H9 (cell line): ENCODE measurements around the gene MSL1. TPM values are rescaled to one million over a fixed set of nuclear protein-coding genes. Genes with fewer than 3 reads are reported as not detected.

Experiments used
- DNase-seq: peaks from one replicate; pipeline ENCODE4 v3.0.0-alpha.2; 2017
- H2AFZ ChIP-seq: one replicate; pipeline ENCODE4 v1.6.1; 2013; ENCODE audit warnings: mild to moderate bottlenecking, low read length, control low read depth, moderate library complexity
- H2AK5ac ChIP-seq: 2 replicates; pipeline ENCODE4 v1.6.1; 2013; ENCODE audit warnings: low read length, control low read depth, mixed read lengths; ENCODE audit not compliant: insufficient read length
- H2BK120ac ChIP-seq: one replicate; pipeline ENCODE4 v1.6.1; 2013; ENCODE audit warnings: low read depth, mild to moderate bottlenecking, low read length, control low read depth, inconsistent platforms; ENCODE audit not compliant: poor library complexity, severe bottlenecking
- H2BK12ac ChIP-seq: 2 replicates; pipeline ENCODE4 v1.6.1; 2013; ENCODE audit warnings: low read length, control low read depth, mixed read lengths, low read depth; ENCODE audit not compliant: insufficient read length
- H2BK15ac ChIP-seq: 2 replicates; pipeline ENCODE4 v1.6.1; 2013; ENCODE audit warnings: low read depth, low read length, control low read depth
- H2BK20ac ChIP-seq: one replicate; pipeline ENCODE4 v1.6.1; 2013; ENCODE audit warnings: low read depth, mild to moderate bottlenecking, low read length, control low read depth, inconsistent platforms; ENCODE audit not compliant: poor library complexity, severe bottlenecking
- H2BK5ac ChIP-seq: 2 replicates; pipeline ENCODE4 v1.6.1; 2013; ENCODE audit warnings: low read length, control low read depth, mixed read lengths; ENCODE audit not compliant: insufficient read length
- H3K14ac ChIP-seq: 2 replicates; pipeline ENCODE4 v1.6.1; 2013; ENCODE audit warnings: low read length, control low read depth; ENCODE audit not compliant: insufficient read depth
- H3K18ac ChIP-seq: 2 replicates; pipeline ENCODE4 v1.6.1; 2013; ENCODE audit warnings: low read depth, mild to moderate bottlenecking, mixed read lengths, low read length, control low read depth; ENCODE audit not compliant: insufficient read length
- H3K23ac ChIP-seq: 2 replicates; pipeline ENCODE4 v1.6.1; 2013; ENCODE audit warnings: low read length, control low read depth, mixed read lengths, low read depth; ENCODE audit not compliant: insufficient read length
- H3K23me2 ChIP-seq: 2 replicates; pipeline ENCODE4 v1.6.1; 2013; ENCODE audit warnings: low read depth, mild to moderate bottlenecking, mixed read lengths, low read length, control low read depth; ENCODE audit not compliant: insufficient read length, poor library complexity, severe bottlenecking
- H3K27ac ChIP-seq: 2 replicates; pipeline ENCODE4 v1.5.1; 2013; ENCODE audit warnings: low read length, control low read depth, mixed read lengths, low read depth; ENCODE audit not compliant: insufficient read length
- H3K27me3 ChIP-seq: 2 replicates; pipeline ENCODE4 v1.6.1; 2013; ENCODE audit warnings: low read length, control low read depth, inconsistent platforms; ENCODE audit not compliant: insufficient read depth
- H3K4ac ChIP-seq: 2 replicates; pipeline ENCODE4 v1.6.1; 2013; ENCODE audit warnings: low read depth, mild to moderate bottlenecking, control low read depth, inconsistent platforms, low read length, moderate library complexity
- H3K4me1 ChIP-seq: 2 replicates; pipeline ENCODE4 v1.6.1; 2013; ENCODE audit warnings: low read length, control low read depth, inconsistent platforms; ENCODE audit not compliant: insufficient read depth
- H3K4me2 ChIP-seq: 2 replicates; pipeline ENCODE4 v1.6.1; 2013; ENCODE audit warnings: low read length, control low read depth, mixed read lengths; ENCODE audit not compliant: insufficient read length, insufficient read depth
- H3K56ac ChIP-seq: 2 replicates; pipeline ENCODE4 v1.6.1; 2013; ENCODE audit warnings: low read depth, mild to moderate bottlenecking, mixed read lengths, low read length, control low read depth; ENCODE audit not compliant: insufficient read length
- H3K79me1 ChIP-seq: 2 replicates; pipeline ENCODE4 v1.6.1; 2013; ENCODE audit warnings: low read depth, mild to moderate bottlenecking, moderate library complexity, low read length, control low read depth, inconsistent platforms; ENCODE audit not compliant: insufficient read depth, poor library complexity, severe bottlenecking
- H3K79me2 ChIP-seq: 2 replicates; pipeline ENCODE4 v1.6.1; 2013; ENCODE audit warnings: low read length, control low read depth, inconsistent platforms; ENCODE audit not compliant: insufficient read depth
- H3K9ac ChIP-seq: 2 replicates; pipeline ENCODE4 v1.6.1; 2013; ENCODE audit warnings: low read length, control low read depth, mixed read lengths; ENCODE audit not compliant: insufficient read length; ENCODE audit errors: extremely low read depth
- H3K9me3 ChIP-seq: one replicate; pipeline ENCODE4 v1.6.1; 2013; ENCODE audit warnings: low read depth, low read length, inconsistent platforms; ENCODE audit not compliant: control insufficient read depth
- H3T11ph ChIP-seq: one replicate; pipeline ENCODE4 v1.6.1; 2013; ENCODE audit warnings: mild to moderate bottlenecking, low read length, control low read depth, inconsistent platforms
- H4K20me1 ChIP-seq: one replicate; pipeline ENCODE4 v1.6.1; 2013; ENCODE audit not compliant: control insufficient read depth, insufficient read length, insufficient read depth
- H4K5ac ChIP-seq: 2 replicates; pipeline ENCODE4 v1.6.1; 2013; ENCODE audit warnings: low read depth, mild to moderate bottlenecking, mixed read lengths, low read length, control low read depth; ENCODE audit not compliant: insufficient read length
- H4K8ac ChIP-seq: replicated peaks from 2 replicates; pipeline ENCODE4 v1.6.1; 2013; ENCODE audit warnings: low read length, control low read depth, mixed read lengths, low read depth; ENCODE audit not compliant: insufficient read length
- H4K91ac ChIP-seq: 2 replicates; pipeline ENCODE4 v1.6.1; 2013; ENCODE audit warnings: low read depth, mild to moderate bottlenecking, moderate library complexity, mixed read lengths, low read length, control low read depth; ENCODE audit not compliant: insufficient read length
- H3K27ac Mint-ChIP-seq, 3 experiments: 2 replicates in 2 of 3; 3 replicates in 1 of 3; pipeline ENCODE4 v1.8.0; 2020 to 2021; ENCODE audit warnings: mixed read lengths in 3 of 3, mild to moderate bottlenecking in 1 of 3, moderate library complexity in 1 of 3
- H3K27me3 Mint-ChIP-seq: 2 replicates; pipeline ENCODE4 v1.8.0; 2021; ENCODE audit warnings: low read depth, mild to moderate bottlenecking, moderate library complexity, mixed read lengths
- H3K36me3 Mint-ChIP-seq, 3 experiments: 2 replicates in 2 of 3; 3 replicates in 1 of 3; pipeline ENCODE4 v1.8.0; 2020 to 2021; ENCODE audit warnings: low read depth in 3 of 3, mixed read lengths in 3 of 3; ENCODE audit not compliant: insufficient read depth in 1 of 3
- H3K4me1 Mint-ChIP-seq, 2 experiments: 2 replicates each; pipeline ENCODE4 v1.8.0; 2020; ENCODE audit warnings: mixed read lengths in 2 of 2
- H3K4me3 Mint-ChIP-seq, 2 experiments: 2 replicates in 1 of 2; 3 replicates in 1 of 2; pipeline ENCODE4 v1.8.0; 2020 to 2021; ENCODE audit warnings: mild to moderate bottlenecking in 2 of 2, mixed read lengths in 2 of 2, moderate library complexity in 1 of 2
- H3K9me3 Mint-ChIP-seq, 2 experiments: 2 replicates in 1 of 2; 3 replicates in 1 of 2; pipeline ENCODE4 v1.8.0; 2020; ENCODE audit warnings: mild to moderate bottlenecking in 2 of 2, mixed read lengths in 2 of 2, moderate library complexity in 1 of 2
- WGBS: extraction: QIAGEN DNeasy Blood & Tissue Kit; methylation state at CpG from one replicate; pipeline ENCODE4 v1.1.7; 2013; ENCODE audit warnings: missing lambda C conversion rate, low lambda C conversion rate, mixed read lengths; ENCODE audit not compliant: insufficient read length; ENCODE audit errors: extremely low coverage; 5-methylcytosine and 5-hydroxymethylcytosine counted together
- total RNA-seq: library from RNA; stranded (reverse); gene quantifications from 2 replicates; pipeline ENCODE4 v1.2.1, GENCODE V29; 2021
- TF ChIP-seq, protein P1 (sequence below): fragments of 200-600 bp; sonication (generic); conservative IDR thresholded peaks from 3 replicates; pipeline ENCODE4 v1.8.0; 2021; ENCODE audit warnings: antibody characterized with exemption, mild to moderate bottlenecking

Gene MSL1
- total RNA-seq, 1 experiment from 2014 or later, result 105 TPM

DNA sequence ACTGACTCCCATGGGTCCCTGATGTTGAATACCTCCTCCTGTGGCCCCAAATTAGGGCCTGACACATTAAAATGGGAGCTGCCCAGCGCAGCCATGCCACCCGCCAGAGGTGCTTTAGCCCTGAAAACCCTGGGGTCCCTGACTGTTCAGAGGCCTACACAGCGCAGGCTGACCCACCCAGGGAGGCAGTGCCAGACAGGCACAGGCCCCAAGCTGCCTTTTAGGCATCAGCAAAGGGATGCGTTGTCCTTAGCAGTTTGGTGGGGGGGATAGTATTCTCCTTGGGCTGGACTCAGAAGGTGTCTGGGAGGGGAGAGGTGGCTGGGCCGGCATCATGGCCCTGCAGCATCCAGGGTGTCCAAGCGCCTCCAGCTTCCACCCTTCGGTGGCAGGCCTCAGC is 56.9 kb downstream of the MSL1 start:
- H4K20me1 ChIP-seq, result peaks cover 2% of the 10 kb centered on the region
- H3K4me1 Mint-ChIP-seq, result peaks cover 25 to 33% of the 10 kb centered on the region in 2 experiments

More for the DNA sequence above, 56.9 kb downstream of the MSL1 start:
- TF ChIP-seq, protein P1, sequence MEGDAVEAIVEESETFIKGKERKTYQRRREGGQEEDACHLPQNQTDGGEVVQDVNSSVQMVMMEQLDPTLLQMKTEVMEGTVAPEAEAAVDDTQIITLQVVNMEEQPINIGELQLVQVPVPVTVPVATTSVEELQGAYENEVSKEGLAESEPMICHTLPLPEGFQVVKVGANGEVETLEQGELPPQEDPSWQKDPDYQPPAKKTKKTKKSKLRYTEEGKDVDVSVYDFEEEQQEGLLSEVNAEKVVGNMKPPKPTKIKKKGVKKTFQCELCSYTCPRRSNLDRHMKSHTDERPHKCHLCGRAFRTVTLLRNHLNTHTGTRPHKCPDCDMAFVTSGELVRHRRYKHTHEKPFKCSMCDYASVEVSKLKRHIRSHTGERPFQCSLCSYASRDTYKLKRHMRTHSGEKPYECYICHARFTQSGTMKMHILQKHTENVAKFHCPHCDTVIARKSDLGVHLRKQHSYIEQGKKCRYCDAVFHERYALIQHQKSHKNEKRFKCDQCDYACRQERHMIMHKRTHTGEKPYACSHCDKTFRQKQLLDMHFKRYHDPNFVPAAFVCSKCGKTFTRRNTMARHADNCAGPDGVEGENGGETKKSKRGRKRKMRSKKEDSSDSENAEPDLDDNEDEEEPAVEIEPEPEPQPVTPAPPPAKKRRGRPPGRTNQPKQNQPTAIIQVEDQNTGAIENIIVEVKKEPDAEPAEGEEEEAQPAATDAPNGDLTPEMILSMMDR, result no peak
- H3K4me2 ChIP-seq, result peak overlapping the region; percentile 1
- no peak overlapping the region for H2AFZ ChIP-seq
- Mint-ChIP-seq H3K9me3 (no peaks in the 10 kb centered on the region), H3K27ac (0 out of 7 replicates have a peak overlapping the region, but pooled peaks of 1 of the 3 experiments have one; percentile 20), H3K4me3 (peak overlapping the region; percentile 51 to 69), H3K27me3 (no peaks in the 10 kb centered on the region; the same call in 1 of the 2 replicates), H3K36me3 (peaks cover 11 to 28% (median 17%) of the 10 kb centered on the region in 3 experiments)
- H3K79me1 ChIP-seq, result no peaks in the 10 kb centered on the region
- H3K9ac ChIP-seq, result no peak overlapping the region
- no peak overlapping the region for H3K27ac ChIP-seq
- H3K4me1 ChIP-seq, result peaks cover 5% of the 10 kb centered on the region; the same call in 1 of the 2 replicates
- H4K91ac ChIP-seq, result no peak overlapping the region
- no peak overlapping the region for H3K18ac ChIP-seq
- no peak overlapping the region for H3K4ac ChIP-seq
- no peak overlapping the region for H2BK5ac ChIP-seq
- H2BK12ac ChIP-seq, result no peak overlapping the region
- no peak overlapping the region for H3K14ac ChIP-seq
- WGBS, result no CpG with 5 or more reads among the region's 7 CpGs
- no peaks in the 10 kb centered on the region for H3K9me3 ChIP-seq
- H3K23ac ChIP-seq, result no peak overlapping the region
- H3K27me3 ChIP-seq, result no peaks in the 10 kb centered on the region; the same call in 1 of the 2 replicates
- no peak overlapping the region for H4K5ac ChIP-seq
- no peak for DNase-seq
- no peak overlapping the region for H4K8ac ChIP-seq
- H3K79me2 ChIP-seq, result no peaks in the 10 kb centered on the region
- no peak overlapping the region for H3T11ph ChIP-seq
- no peak overlapping the region for H2BK20ac ChIP-seq
- no peaks in the 10 kb centered on the region for H3K23me2 ChIP-seq
- H2BK15ac ChIP-seq, result no peak overlapping the region
- H3K56ac ChIP-seq, result no peak overlapping the region
- H2BK120ac ChIP-seq, result no peak overlapping the region
- no peak overlapping the region for H2AK5ac ChIP-seq
